ENCODE measurements around the gene MRPL42.
"Not testable (repeated sequence)": the region's sequence is repeated elsewhere in the genome, so short reads cannot be mapped to it uniquely, and the experiment has no call there.

MRPL42 gene

GRCh38 chr12:93467351-93468007 lies at the start of gene MRPL42:
MRPL42 (plus strand) TSS chr12:93467514; CDS start chr12:93469286, 1,772 bp downstream.
- DNase-seq (ENCODE audit: low read depth), result peak; percentile 53

GRCh38 chr12:93417967-93418480 lies 49.3 kb upstream of the MRPL42 start:
- DNase-seq (ENCODE audit: low read depth), result no peak

- DNase-seq (ENCODE audit: low read depth), result peak; percentile 50
Observed at GRCh38 chr12:93419388-93420034, 47.8 kb upstream of the MRPL42 start.

GRCh38 chr12:93422050-93422449 lies 45.3 kb upstream of the MRPL42 start:
- DNase-seq (ENCODE audit: low read depth), result no peak

GRCh38 chr12:93425736-93426411 lies 41.4 kb upstream of the MRPL42 start:
- DNase-seq (ENCODE audit: low read depth), result no peak

GRCh38 chr12:93426412-93426805 lies 40.9 kb upstream of the MRPL42 start:
- no peak for DNase-seq (ENCODE audit: low read depth)

- peak; percentile 28 for DNase-seq (ENCODE audit: low read depth)
Observed at GRCh38 chr12:93427779-93428564, 39.3 kb upstream of the MRPL42 start.

GRCh38 chr12:93429448-93429847 lies 37.9 kb upstream of the MRPL42 start:
- DNase-seq (ENCODE audit: low read depth), result no peak

GRCh38 chr12:93429852-93430251 lies 37.5 kb upstream of the MRPL42 start:
- no peak for DNase-seq (ENCODE audit: low read depth)

- no peak for DNase-seq (ENCODE audit: low read depth)
Observed at GRCh38 chr12:93430280-93430679, 37.0 kb upstream of the MRPL42 start.

GRCh38 chr12:93432031-93432430 lies 35.3 kb upstream of the MRPL42 start:
- DNase-seq (ENCODE audit: low read depth), result not testable (repeated sequence)

GRCh38 chr12:93434256-93434865 lies 33.0 kb upstream of the MRPL42 start:
- no peak for DNase-seq (ENCODE audit: low read depth)

GRCh38 chr12:93438266-93439050 lies 28.9 kb upstream of the MRPL42 start:
- no peak for DNase-seq (ENCODE audit: low read depth)

GRCh38 chr12:93440043-93440835 lies 27.1 kb upstream of the MRPL42 start:
- DNase-seq (ENCODE audit: low read depth), result no peak

- no peak for DNase-seq (ENCODE audit: low read depth)
Observed at GRCh38 chr12:93441081-93441616, 26.2 kb upstream of the MRPL42 start.

- DNase-seq (ENCODE audit: low read depth), result peak; percentile 86
Observed at GRCh38 chr12:93441617-93442410, 25.5 kb upstream of the MRPL42 start, which contains the start of gene UBE2N. UBE2N (minus strand) TSS chr12:93441947; CDS start chr12:93441884, 63 bp downstream.

- no peak for DNase-seq (ENCODE audit: low read depth)
Observed at GRCh38 chr12:93442411-93443340, 24.6 kb upstream of the MRPL42 start.

GRCh38 chr12:93443576-93443975 lies 23.7 kb upstream of the MRPL42 start:
- no peak for DNase-seq (ENCODE audit: low read depth)
